ENCODE measurements around the gene ABCB8. TPM values are rescaled to one million over a fixed set of nuclear protein-coding genes. Genes with fewer than 3 reads are reported as not detected.

Gene ABCB8
- total and polyA plus RNA-seq, 2 of the 8 experiments (the other 6 are each of a cell fraction or from before 2014, with no cell fraction given) = 17.7 to 27.0 TPM

GRCh38 chr7:151059367-151060112 lies 31.3 kb downstream of the ABCB8 start, which contains the start of gene SLC4A2 (continued):
- TF ChIP-seq SUZ12 (IDR thresholded peaks at IDR 0.05; ENCODE audit: low read length) = no peak
- peak in 1 of 2 experiments; percentile 72; a peak in 2 of 4 replicates for TF ChIP-seq SIN3A (conservative IDR thresholded peaks at IDR 0.05 in 1 of 2, IDR thresholded peaks at IDR 0.05 in 1 of 2; ENCODE audit: low read depth in 1 of 2, low read length in 2 of 2)
- TF ChIP-seq EGR1 (IDR thresholded peaks at IDR 0.05; ENCODE audit: borderline replicate concordance, low read depth, low read length) = peak; percentile 82
- TF ChIP-seq KDM4A (IDR thresholded peaks at IDR 0.05; ENCODE audit: low read depth, low read length, severe bottlenecking) = peak; percentile 67
